ENCODE data around the gene FAR2.
"Not testable (repeated sequence)": the region's sequence is repeated elsewhere in the genome, so short reads cannot be mapped to it uniquely, and the experiment has no call there.

FAR2 gene

DNA sequence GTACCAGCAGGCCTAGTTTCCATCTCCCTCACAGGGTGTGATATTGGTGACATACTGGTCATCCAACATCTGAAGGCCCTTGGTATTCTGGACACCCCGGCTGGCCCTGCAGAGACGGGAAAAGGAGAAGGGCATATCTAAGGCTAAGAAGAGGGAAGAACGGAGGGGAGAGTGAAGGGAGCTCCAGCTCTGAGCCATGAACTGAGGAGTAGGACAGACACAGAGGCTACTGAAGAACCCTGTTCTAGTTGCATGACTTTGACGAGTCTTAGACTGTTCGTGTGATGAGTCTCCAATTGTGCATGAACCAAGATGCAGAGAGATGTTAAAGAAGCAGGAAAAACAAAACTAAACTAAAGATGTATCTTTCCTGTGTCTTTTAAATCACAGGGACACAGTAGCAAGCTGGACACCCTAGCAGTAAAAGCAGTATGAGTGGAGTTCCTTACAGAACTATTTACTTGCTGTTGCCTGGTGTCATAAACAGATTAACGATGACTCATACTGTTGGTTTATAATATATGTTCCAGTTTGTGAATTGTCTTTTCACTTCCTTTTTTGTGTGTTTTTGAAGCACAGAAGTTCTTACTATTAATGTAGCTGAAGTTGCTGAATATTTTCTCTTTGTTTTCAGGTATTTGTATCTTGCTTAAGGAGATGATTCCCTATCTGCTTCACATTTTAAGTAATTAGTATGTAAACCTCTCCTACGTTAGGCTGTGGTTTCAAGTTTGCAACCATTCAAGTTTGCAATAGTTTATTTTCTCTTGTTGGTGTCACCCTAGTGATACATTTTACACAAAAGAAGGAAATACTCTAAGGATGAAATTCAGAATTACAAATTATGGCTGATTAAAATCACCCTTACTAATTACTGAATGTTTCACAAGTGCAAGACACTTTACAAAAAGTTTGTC is 15.7 kb downstream of the FAR2 start:
- peaks cover 5% of the 10 kb centered on the region for H3K9me3 Mint-ChIP-seq
- no peak for DNase-seq
- ATAC-seq, result peak; percentile 67
- no peak overlapping the region for H3K4me3 Mint-ChIP-seq
- H3K36me3 Mint-ChIP-seq (ENCODE audit: low read depth), result peaks cover under 1% of the 10 kb centered on the region
- H3K4me1 Mint-ChIP-seq, result peaks cover 27% of the 10 kb centered on the region
- no peak overlapping the region for H3K27ac Mint-ChIP-seq
- no peaks in the 10 kb centered on the region for H3K27me3 Mint-ChIP-seq

DNA sequence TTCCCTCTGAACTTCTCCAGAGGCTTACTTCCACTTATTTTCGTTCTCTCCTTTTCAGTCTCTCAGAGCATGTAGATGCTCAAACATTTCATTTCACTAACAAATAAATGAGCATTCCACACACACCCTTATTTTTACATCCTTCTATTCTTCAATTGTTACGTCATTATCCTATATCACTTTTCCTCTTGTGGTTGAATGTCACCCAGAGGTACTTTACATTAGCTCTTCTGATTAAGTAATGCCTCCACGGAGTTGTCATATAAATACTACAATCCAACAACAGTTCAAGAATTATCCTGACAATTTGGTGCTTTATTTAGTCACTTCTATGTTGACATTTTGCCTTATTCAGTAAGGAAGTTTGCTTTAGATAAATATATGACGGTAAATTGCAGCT is 18.4 kb downstream of the FAR2 start:
- Mint-ChIP-seq H3K4me1 (peaks cover 16% of the 10 kb centered on the region), H3K27ac (no peak overlapping the region), H3K4me3 (no peak overlapping the region), H3K36me3 (ENCODE audit: low read depth) (no peaks in the 10 kb centered on the region), H3K27me3 (no peaks in the 10 kb centered on the region), H3K9me3 (no peaks in the 10 kb centered on the region)
- DNase-seq (no peak), ATAC-seq (no peak)

DNA sequence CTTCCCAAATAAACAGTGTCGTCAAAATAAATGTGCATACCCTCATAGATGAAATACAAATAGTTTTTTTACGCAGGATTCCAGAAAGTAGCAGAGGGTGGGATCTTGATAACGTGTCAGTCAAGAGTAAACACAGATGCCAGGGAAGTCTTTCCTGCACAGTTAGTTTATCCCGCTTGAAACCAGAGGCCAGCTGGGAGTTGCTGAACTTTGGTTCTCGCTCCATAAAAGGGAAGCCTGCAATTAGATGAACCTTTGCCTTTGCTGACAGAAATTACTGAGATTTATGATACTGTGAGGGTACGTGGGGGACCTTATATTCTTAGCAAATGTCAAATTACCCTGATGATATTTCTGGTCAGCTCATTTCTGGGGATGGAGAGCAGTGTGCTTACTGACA is 18.9 kb downstream of the FAR2 start:
- Mint-ChIP-seq H3K27me3 (no peaks in the 10 kb centered on the region), H3K36me3 (ENCODE audit: low read depth) (no peaks in the 10 kb centered on the region), H3K9me3 (no peaks in the 10 kb centered on the region), H3K27ac (no peak overlapping the region), H3K4me3 (no peak overlapping the region), H3K4me1 (peaks cover 16% of the 10 kb centered on the region)
- DNase-seq (no peak), ATAC-seq (no peak)

DNA sequence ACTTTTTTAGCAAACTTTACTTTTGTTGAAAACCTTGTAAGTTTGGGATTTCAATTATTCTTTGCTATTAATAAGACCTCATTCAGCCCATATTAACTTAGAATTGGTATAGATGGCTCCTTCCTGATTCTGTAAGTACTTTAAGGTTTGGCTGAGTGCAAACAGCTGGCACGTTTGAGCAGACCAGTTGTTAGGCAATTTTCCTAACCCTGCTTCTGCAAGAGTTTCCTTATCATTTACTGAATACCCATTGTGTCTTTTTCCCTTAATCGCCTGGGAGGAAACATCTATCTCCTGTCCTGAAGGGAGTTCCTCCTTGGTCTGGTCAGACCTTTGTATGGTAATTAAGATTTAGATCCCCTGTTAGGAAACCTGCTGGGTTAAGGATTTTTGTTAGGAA is 20.9 kb downstream of the FAR2 start:
- not testable (repeated sequence) for ATAC-seq; H3K9me3 Mint-ChIP-seq; H3K27ac Mint-ChIP-seq; DNase-seq; H3K4me3 Mint-ChIP-seq; H3K27me3 Mint-ChIP-seq; H3K4me1 Mint-ChIP-seq; H3K36me3 Mint-ChIP-seq (ENCODE audit: low read depth)

DNA sequence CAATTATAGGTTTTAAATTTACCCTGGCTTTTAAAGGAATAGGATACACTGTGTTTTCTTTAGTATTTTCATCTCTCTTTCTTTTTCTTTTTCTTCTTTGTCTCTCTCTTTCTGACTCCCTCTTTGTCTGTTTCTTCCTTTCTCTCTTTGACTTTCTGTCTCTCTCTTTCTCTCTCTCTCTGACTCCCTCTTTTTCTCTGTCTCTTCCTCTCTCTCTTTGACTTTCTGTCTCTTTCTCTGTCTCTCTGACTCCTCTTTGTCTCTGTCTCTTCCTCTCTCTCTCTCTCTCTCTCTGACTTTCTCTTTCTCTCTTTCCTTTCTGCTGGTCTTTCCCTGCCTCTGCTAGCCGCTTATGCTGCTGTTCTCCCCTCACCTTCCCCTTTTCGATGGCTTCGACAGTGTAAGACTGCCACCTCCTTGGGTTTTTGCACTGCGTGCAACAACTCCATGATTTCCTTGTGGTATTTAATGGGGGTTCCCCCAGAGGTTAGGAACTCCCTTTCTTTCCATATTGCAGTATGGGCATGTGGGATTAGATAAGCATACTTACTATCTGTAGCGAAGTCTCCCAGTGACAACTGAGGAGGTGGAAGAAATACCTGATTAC is 21.5 kb downstream of the FAR2 start:
- H3K9me3 Mint-ChIP-seq; H3K4me3 Mint-ChIP-seq; H3K27me3 Mint-ChIP-seq; H3K27ac Mint-ChIP-seq; H3K36me3 Mint-ChIP-seq (ENCODE audit: low read depth); ATAC-seq; DNase-seq; H3K4me1 Mint-ChIP-seq: not testable (repeated sequence)

DNA sequence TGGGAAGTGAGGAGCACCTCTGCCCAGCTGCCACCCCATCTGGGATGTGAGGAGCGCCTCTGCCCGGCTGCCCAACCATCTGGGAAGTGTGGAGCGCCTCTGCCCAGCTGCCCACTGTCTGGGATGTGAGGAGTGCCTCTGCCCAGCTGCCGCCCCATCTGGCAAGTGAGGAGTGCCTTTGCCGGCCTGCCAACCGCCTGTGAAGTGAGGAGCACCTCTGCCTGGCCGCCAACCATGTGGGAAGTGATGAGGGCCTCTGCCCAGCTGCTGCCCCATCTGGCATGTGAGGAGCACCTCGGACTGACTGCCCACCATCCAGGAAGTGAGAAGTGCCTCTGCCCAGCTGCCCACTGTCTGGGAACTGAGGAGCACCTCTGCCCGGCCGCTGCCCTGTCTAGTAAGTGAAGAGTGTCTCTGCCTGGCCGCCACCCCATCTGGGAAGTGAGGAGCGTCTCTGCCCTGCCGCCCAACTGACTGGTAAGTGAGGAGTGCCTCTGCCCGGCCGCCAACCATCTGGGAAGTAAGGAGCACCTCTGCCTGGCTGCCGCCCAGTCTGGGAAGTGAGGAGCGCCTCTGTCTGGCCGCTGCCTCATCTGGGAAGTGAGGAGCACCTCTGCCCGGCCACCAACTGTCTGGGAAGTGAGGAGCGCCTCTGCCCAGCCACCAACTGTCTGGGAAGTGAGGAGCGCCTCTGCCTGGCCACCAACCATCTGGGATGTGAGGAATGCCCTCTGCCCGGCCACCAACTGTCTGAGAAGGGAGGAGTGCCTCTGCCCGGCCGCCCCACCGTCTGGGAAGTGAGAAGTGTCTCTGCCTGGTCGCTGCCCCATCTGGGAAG is 22.6 kb downstream of the FAR2 start:
- DNase-seq, result no peak
- no peak for ATAC-seq
- Mint-ChIP-seq H3K9me3 (no peaks in the 10 kb centered on the region), H3K27ac (no peak overlapping the region), H3K4me3 (no peak overlapping the region), H3K27me3 (no peaks in the 10 kb centered on the region), H3K36me3 (ENCODE audit: low read depth) (no peaks in the 10 kb centered on the region), H3K4me1 (peaks cover 2% of the 10 kb centered on the region)

DNA sequence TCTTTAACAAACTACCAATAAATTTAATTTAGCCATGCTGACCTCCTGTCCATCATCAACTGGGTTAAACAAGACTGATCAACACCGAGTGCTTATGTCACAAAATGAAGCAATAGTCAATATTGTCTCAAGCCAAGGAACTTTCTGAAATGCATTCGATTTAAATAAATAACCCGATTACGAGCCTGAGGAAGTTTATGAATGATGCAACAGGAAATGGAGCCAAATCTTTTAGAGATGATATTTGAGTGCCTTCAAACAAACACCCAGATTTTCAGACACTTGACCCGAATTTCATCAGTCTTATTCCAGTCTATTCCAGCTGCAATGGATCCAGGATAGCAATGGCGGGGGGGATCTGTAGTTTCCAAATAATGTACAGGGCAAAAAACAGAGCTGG is 27.9 kb downstream of the FAR2 start:
- no peak overlapping the region for H3K4me3 Mint-ChIP-seq
- H3K36me3 Mint-ChIP-seq (ENCODE audit: low read depth), result no peaks in the 10 kb centered on the region
- H3K27me3 Mint-ChIP-seq, result no peaks in the 10 kb centered on the region
- ATAC-seq, result no peak
- no peaks in the 10 kb centered on the region for H3K4me1 Mint-ChIP-seq
- DNase-seq, result no peak
- no peak overlapping the region for H3K27ac Mint-ChIP-seq
- no peaks in the 10 kb centered on the region for H3K9me3 Mint-ChIP-seq

DNA sequence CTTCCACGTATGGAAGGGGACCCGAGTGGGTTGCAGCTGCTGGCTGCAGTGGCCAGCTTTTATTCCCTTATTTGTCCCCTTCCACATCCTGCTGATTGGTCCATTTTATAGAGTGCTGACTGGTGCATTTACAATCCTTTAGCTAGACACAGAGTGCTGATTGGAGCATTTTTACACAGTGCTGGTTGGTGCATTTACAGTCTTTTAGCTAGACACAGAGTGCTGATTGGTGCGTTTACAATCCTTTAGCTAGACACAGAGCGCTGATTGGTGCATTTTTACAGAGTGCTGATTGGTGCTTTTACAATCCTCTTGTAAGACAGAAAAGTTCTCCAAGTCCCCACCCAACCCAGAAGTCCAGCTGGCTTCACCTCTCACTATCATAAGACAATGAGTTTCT is 33.2 kb downstream of the FAR2 start:
- H3K36me3 Mint-ChIP-seq (ENCODE audit: low read depth); H3K4me1 Mint-ChIP-seq; ATAC-seq; H3K27me3 Mint-ChIP-seq; H3K4me3 Mint-ChIP-seq; H3K27ac Mint-ChIP-seq; H3K9me3 Mint-ChIP-seq; DNase-seq: not testable (repeated sequence)

DNA sequence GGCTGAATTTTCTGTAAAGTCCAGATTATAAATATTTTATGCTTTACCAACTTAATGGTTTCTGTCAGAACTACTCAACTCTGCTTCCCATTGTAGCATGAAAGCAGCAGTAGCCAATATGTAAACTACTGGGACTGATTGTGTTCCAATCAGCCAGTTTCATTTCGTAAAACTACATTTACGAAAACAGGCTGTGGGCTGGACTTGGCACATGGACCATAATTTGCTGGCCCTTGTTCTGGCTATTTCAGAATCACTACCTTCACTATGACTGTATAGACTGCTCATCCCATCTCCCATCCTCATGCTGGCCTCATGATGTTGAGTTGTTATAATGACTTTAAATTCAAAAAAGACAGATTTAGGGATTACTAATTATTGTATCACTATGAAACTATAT is 38.7 kb downstream of the FAR2 start:
- H3K27ac Mint-ChIP-seq, result no peak overlapping the region
- DNase-seq, result no peak

DNA sequence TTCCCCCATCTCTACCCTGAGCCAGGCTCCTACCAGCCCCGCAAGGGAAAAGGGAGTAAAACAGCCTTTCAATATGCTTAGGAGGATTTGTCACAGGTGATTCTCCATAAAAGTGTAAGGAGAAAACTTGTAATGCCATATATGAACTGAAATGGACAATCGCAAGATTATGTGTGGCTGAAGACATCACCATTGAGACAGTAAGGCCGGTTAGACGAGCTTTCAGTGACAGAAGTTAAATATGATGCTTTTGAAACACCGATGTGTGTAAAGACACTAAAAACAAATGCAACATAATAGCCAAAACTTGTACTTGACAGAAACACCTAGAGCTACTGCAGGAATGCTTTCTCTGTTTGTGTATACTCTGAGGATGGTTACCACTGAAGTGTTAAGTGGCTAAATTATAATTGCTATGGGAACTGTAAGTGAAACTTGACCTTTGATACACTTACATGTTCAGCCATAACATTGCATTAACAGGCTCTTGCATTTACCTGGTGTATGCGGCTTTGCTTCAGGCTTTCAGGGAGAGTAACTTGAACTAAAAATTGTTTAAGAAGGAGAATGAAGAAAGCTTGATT is 42.3 kb downstream of the FAR2 start:
- Mint-ChIP-seq H3K36me3 (ENCODE audit: low read depth) (no peaks in the 10 kb centered on the region), H3K27ac (no peak overlapping the region), H3K9me3 (no peaks in the 10 kb centered on the region), H3K4me3 (no peak overlapping the region), H3K27me3 (peaks cover 2% of the 10 kb centered on the region), H3K4me1 (no peaks in the 10 kb centered on the region)
- no peak for DNase-seq
- ATAC-seq, result no peak

More for the DNA sequence above, 38.7 kb downstream of the FAR2 start:
- H3K4me3 Mint-ChIP-seq, result no peak overlapping the region
- no peak for ATAC-seq
- no peaks in the 10 kb centered on the region for H3K27me3 Mint-ChIP-seq
- H3K9me3 Mint-ChIP-seq, result peaks cover 4% of the 10 kb centered on the region
- no peaks in the 10 kb centered on the region for H3K36me3 Mint-ChIP-seq (ENCODE audit: low read depth)
- no peaks in the 10 kb centered on the region for H3K4me1 Mint-ChIP-seq

DNA sequence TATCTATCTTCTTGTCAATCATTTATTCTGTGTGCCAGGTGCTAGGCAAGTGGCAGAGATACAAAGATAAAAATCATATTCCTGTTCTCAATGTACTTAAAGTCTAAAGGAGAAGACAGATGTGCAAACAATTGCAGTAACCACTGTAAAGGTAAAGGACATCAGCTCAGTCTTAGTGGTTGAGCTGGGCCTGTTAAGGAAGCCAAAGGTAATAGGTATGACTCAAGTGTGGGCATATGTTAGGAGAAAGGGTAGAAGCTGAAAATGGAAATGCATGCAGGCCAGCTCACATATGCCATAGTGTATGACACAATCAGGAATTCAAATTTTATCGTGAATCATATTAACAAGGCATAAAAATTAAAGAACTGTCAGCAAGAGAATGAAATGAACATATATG is 49.8 kb downstream of the FAR2 start:
- ATAC-seq, result no peak
- no peak overlapping the region for H3K4me3 Mint-ChIP-seq
- no peak for DNase-seq
- no peaks in the 10 kb centered on the region for H3K36me3 Mint-ChIP-seq (ENCODE audit: low read depth)
- H3K9me3 Mint-ChIP-seq, result no peaks in the 10 kb centered on the region
- no peaks in the 10 kb centered on the region for H3K4me1 Mint-ChIP-seq
- peaks cover 2% of the 10 kb centered on the region for H3K27me3 Mint-ChIP-seq
- no peak overlapping the region for H3K27ac Mint-ChIP-seq

DNA sequence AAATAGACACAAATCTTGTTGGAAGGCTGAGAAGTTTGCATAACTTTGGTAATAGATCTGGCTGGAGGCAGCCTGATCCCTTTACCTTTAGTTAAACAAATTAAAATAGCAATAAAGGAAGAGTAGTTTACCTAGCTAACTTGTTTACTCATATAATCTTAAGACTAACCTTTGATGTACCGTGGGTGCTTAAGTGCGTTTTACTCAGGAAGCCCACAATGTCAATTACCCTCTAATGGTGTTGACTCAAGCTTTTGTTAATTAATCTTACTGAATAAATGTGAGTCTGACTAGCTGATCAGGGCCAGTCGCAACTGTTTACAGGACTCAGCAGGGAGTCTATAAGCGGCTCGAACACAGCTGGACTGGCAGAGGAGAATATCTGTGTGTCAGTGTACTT is 51.5 kb downstream of the FAR2 start:
- H3K4me1 Mint-ChIP-seq, result no peaks in the 10 kb centered on the region
- no peak for DNase-seq
- H3K4me3 Mint-ChIP-seq, result no peak overlapping the region
- ATAC-seq, result no peak
- H3K9me3 Mint-ChIP-seq, result no peaks in the 10 kb centered on the region
- no peak overlapping the region for H3K27ac Mint-ChIP-seq
- peaks cover 2% of the 10 kb centered on the region for H3K27me3 Mint-ChIP-seq
- H3K36me3 Mint-ChIP-seq (ENCODE audit: low read depth), result no peaks in the 10 kb centered on the region

DNA sequence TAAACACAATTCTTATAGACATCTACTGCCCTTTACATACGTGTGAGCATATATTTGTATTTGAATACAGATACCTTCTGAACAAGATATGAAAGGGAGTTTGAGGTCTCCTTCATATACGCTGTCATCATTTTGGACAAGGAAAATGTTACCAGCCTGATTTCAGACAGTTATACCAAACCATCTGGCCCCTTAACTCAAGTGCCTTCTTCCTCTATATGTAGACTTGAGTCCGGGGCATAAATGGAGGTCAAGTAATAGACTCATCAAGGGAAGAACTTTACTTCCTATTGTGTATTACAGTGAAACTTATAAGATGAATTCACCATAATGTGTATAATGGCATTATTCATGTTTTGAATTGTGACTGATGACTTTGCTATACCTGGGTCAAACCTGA is 52.2 kb downstream of the FAR2 start:
- H3K36me3 Mint-ChIP-seq (ENCODE audit: low read depth), result no peaks in the 10 kb centered on the region
- no peak overlapping the region for H3K27ac Mint-ChIP-seq
- no peaks in the 10 kb centered on the region for H3K27me3 Mint-ChIP-seq
- no peak for ATAC-seq
- H3K4me3 Mint-ChIP-seq, result no peak overlapping the region
- H3K4me1 Mint-ChIP-seq, result no peaks in the 10 kb centered on the region
- H3K9me3 Mint-ChIP-seq, result no peaks in the 10 kb centered on the region
- no peak for DNase-seq

DNA sequence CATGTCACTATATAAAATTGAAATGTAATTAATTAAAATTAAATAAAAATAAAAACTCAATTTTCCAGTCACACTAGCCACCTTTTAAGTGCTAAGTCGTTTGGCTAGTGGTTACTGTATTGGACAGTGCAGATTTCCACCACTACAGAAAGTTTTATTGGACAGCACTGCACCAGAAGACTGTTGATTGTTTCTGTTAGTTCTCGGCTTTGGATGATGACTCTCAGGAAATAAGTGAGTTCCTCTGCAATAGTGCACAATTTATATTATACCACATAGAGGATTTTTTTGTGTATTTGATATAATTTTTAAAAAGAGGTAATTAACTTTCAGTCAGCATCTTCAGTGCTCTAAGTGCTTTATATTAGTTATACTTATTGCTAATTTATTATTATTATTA is 52.7 kb downstream of the FAR2 start:
- ATAC-seq, result no peak
- Mint-ChIP-seq H3K27me3 (no peaks in the 10 kb centered on the region), H3K27ac (no peak overlapping the region), H3K36me3 (ENCODE audit: low read depth) (no peaks in the 10 kb centered on the region), H3K4me3 (no peak overlapping the region), H3K4me1 (no peaks in the 10 kb centered on the region), H3K9me3 (no peaks in the 10 kb centered on the region)
- DNase-seq, result no peak

All from activated naive CD8-positive, alpha-beta T cell treated with anti-CD3 and anti-CD28 coated beads, Interleukin-2, amount 50 U/mL, for 24 hours (primary cell).